ENCODE results near the gene ERBB4.

The ERBB4 gene

DNA sequence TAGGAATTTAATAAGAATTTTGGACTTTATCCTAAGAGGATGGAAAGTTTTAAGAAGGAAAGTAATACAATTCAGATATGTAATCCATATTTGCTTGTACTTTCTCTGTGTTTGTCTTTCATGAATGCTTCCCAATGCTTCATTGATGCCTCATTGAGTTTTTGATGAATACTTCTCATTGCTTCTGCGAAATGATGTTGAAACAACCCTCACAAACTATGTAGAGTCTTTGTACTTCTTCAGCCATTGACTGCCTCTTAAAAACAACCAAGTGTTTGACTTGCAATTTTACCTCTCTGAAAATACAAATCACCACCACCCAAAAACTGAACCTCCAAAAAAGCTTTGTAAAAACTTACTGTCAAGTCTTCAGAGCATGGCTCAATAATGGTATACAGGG is 424.1 kb downstream of the ERBB4 start (continued):
- TF ChIP-seq, protein P1, sequence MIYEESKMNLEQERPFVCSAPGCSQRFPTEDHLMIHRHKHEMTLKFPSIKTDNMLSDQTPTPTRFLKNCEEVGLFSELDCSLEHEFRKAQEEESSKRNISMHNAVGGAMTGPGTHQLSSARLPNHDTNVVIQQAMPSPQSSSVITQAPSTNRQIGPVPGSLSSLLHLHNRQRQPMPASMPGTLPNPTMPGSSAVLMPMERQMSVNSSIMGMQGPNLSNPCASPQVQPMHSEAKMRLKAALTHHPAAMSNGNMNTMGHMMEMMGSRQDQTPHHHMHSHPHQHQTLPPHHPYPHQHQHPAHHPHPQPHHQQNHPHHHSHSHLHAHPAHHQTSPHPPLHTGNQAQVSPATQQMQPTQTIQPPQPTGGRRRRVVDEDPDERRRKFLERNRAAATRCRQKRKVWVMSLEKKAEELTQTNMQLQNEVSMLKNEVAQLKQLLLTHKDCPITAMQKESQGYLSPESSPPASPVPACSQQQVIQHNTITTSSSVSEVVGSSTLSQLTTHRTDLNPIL (CRISPR knock-in tag; IDR thresholded peaks at IDR 0.05; ENCODE audit: low read depth): no peak
- TF ChIP-seq, protein P2, sequence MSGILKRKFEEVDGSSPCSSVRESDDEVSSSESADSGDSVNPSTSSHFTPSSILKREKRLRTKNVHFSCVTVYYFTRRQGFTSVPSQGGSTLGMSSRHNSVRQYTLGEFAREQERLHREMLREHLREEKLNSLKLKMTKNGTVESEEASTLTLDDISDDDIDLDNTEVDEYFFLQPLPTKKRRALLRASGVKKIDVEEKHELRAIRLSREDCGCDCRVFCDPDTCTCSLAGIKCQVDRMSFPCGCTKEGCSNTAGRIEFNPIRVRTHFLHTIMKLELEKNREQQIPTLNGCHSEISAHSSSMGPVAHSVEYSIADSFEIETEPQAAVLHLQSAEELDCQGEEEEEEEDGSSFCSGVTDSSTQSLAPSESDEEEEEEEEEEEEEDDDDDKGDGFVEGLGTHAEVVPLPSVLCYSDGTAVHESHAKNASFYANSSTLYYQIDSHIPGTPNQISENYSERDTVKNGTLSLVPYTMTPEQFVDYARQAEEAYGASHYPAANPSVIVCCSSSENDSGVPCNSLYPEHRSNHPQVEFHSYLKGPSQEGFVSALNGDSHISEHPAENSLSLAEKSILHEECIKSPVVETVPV (CRISPR knock-in tag; IDR thresholded peaks at IDR 0.05): no peak
- no peak for TF ChIP-seq ZFP3 (CRISPR knock-in tag; IDR thresholded peaks at IDR 0.05)
- TF ChIP-seq, protein P3, sequence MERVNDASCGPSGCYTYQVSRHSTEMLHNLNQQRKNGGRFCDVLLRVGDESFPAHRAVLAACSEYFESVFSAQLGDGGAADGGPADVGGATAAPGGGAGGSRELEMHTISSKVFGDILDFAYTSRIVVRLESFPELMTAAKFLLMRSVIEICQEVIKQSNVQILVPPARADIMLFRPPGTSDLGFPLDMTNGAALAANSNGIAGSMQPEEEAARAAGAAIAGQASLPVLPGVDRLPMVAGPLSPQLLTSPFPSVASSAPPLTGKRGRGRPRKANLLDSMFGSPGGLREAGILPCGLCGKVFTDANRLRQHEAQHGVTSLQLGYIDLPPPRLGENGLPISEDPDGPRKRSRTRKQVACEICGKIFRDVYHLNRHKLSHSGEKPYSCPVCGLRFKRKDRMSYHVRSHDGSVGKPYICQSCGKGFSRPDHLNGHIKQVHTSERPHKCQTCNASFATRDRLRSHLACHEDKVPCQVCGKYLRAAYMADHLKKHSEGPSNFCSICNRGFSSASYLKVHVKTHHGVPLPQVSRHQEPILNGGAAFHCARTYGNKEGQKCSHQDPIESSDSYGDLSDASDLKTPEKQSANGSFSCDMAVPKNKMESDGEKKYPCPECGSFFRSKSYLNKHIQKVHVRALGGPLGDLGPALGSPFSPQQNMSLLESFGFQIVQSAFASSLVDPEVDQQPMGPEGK (CRISPR knock-in tag; IDR thresholded peaks at IDR 0.05; ENCODE audit: borderline replicate concordance): no peak
- no peak for TF ChIP-seq OSR1 (CRISPR knock-in tag; IDR thresholded peaks at IDR 0.05)
- TF ChIP-seq ESRRG (CRISPR knock-in tag; IDR thresholded peaks at IDR 0.05): no peak
- TF ChIP-seq TCF4 (CRISPR knock-in tag; IDR thresholded peaks at IDR 0.05; ENCODE audit: borderline replicate concordance): no peak

DNA sequence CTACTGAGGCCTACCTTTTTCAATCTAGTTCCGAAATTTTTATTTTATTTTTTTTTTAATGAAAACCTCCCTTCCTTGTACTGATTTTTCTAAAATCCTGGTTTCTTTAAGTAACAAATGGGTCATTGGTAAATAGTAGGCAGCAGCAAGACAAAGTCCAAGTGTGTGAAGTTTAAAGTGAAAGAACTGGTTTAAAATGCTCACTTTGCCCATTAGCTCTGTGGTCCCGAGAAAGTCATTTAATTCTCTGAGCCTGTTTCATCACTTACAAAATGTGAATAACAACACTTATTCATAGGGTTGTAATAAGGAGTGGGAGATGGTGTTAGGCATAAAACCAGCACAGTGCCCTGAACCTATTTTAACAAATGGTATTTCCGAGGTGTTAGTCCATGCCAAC is 426.2 kb downstream of the ERBB4 start:
- TF ChIP-seq RARB (CRISPR knock-in tag; IDR thresholded peaks at IDR 0.05): no peak
- no peak for ATAC-seq

DNA sequence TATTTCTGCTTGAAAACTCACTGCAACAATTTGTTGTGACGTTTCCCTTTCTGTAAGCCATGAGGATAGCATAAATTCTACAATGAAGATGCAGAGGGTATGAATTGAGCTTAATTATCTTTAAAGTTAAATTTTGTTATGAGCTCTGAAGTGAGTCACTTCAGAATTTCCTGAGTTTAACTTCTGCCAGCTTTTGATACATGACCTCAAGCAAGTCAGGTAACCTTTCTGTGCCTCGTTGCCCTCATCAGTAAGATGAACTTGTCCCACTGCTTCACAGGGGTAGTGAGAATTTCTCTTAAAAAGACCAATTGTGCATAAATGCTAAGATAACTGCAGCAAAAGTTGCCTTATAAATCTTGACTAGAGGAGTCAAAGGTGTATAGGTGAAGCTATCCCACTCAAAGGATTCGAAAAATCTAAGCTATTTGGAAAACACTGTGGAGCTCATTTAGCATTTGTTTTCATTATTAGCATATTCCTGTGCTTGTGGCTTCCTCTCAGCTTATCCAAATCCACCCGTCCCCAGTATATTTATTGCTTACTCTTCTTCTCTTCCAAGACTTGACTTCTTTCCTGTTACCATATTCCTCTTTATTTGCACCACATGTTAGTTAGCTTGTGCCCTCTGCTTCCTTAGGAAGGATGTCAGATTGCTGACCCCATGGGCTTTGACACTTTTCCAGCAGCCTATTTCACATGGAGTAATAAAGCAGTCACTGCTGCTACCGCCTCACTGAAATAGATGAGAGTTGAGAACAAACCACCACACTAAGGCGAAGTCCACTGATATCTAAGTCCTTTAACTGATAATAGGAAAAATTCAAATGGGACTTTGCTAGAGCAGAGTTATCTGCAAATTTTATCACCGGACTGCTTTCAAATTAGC is 428.6 kb downstream of the ERBB4 start:
- TF ChIP-seq TOX (CRISPR knock-in tag; IDR thresholded peaks at IDR 0.05; ENCODE audit: borderline replicate concordance) (no peak), ISL1 (CRISPR knock-in tag; IDR thresholded peaks at IDR 0.05) (no peak), ZFP30 (CRISPR knock-in tag; IDR thresholded peaks at IDR 0.05) (no peak), PPARA (CRISPR knock-in tag; IDR thresholded peaks at IDR 0.05; ENCODE audit: borderline replicate concordance) (no peak), RARB (CRISPR knock-in tag; IDR thresholded peaks at IDR 0.05) (no peak), TCF4 (CRISPR knock-in tag; IDR thresholded peaks at IDR 0.05; ENCODE audit: borderline replicate concordance) (no peak), SNAI2 (CRISPR knock-in tag; IDR thresholded peaks at IDR 0.05) (no peak), ZNF70 (CRISPR knock-in tag; IDR thresholded peaks at IDR 0.05) (no peak), GLIS3 (CRISPR knock-in tag; IDR thresholded peaks at IDR 0.05) (no peak), ZNF565 (CRISPR knock-in tag; conservative IDR thresholded peaks at IDR 0.05; ENCODE audit: low read depth) (no peak), ZNF8 (CRISPR knock-in tag; IDR thresholded peaks at IDR 0.05) (no peak), ZFP3 (CRISPR knock-in tag; IDR thresholded peaks at IDR 0.05) (no peak), ESRRG (CRISPR knock-in tag; IDR thresholded peaks at IDR 0.05) (no peak), ZC3H10 (CRISPR knock-in tag; IDR thresholded peaks at IDR 0.05) (no peak), CSDC2 (CRISPR knock-in tag; IDR thresholded peaks at IDR 0.05) (no peak), OSR1 (CRISPR knock-in tag; IDR thresholded peaks at IDR 0.05) (no peak)
- TF ChIP-seq, protein P3 (CRISPR knock-in tag; IDR thresholded peaks at IDR 0.05; ENCODE audit: borderline replicate concordance): no peak
- TF ChIP-seq, protein P4, sequence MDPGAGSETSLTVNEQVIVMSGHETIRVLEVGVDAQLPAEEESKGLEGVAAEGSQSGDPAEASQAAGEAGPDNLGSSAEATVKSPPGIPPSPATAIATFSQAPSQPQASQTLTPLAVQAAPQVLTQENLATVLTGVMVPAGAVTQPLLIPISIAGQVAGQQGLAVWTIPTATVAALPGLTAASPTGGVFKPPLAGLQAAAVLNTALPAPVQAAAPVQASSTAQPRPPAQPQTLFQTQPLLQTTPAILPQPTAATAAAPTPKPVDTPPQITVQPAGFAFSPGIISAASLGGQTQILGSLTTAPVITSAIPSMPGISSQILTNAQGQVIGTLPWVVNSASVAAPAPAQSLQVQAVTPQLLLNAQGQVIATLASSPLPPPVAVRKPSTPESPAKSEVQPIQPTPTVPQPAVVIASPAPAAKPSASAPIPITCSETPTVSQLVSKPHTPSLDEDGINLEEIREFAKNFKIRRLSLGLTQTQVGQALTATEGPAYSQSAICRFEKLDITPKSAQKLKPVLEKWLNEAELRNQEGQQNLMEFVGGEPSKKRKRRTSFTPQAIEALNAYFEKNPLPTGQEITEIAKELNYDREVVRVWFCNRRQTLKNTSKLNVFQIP (CRISPR knock-in tag; IDR thresholded peaks at IDR 0.05; ENCODE audit: borderline replicate concordance, low read depth): no peak
- TF ChIP-seq, protein P5, sequence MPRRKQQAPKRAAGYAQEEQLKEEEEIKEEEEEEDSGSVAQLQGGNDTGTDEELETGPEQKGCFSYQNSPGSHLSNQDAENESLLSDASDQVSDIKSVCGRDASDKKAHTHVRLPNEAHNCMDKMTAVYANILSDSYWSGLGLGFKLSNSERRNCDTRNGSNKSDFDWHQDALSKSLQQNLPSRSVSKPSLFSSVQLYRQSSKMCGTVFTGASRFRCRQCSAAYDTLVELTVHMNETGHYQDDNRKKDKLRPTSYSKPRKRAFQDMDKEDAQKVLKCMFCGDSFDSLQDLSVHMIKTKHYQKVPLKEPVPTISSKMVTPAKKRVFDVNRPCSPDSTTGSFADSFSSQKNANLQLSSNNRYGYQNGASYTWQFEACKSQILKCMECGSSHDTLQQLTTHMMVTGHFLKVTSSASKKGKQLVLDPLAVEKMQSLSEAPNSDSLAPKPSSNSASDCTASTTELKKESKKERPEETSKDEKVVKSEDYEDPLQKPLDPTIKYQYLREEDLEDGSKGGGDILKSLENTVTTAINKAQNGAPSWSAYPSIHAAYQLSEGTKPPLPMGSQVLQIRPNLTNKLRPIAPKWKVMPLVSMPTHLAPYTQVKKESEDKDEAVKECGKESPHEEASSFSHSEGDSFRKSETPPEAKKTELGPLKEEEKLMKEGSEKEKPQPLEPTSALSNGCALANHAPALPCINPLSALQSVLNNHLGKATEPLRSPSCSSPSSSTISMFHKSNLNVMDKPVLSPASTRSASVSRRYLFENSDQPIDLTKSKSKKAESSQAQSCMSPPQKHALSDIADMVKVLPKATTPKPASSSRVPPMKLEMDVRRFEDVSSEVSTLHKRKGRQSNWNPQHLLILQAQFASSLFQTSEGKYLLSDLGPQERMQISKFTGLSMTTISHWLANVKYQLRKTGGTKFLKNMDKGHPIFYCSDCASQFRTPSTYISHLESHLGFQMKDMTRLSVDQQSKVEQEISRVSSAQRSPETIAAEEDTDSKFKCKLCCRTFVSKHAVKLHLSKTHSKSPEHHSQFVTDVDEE (CRISPR knock-in tag; IDR thresholded peaks at IDR 0.05): no peak
- TF ChIP-seq, protein P2 (CRISPR knock-in tag; IDR thresholded peaks at IDR 0.05): no peak
- no peak for ATAC-seq

Data from SK-N-SH treated with all-trans-retinoic acid at 6 μM for 48 hours (cell line).